ENCODE data around the gene PGM3. TPM values are rescaled to one million over a fixed set of nuclear protein-coding genes. Genes with fewer than 3 reads are reported as not detected.

Gene PGM3
- total RNA-seq, 4 donors from 2014 or later: 7.9 to 291 (median 21.1) TPM

- Histone ChIP-seq H3K27me3 (no peaks in the 10 kb centered on the region), H3K36me3 (no peaks in the 10 kb centered on the region), H3K4me3 (no peak overlapping the region), H3K27ac (no peak overlapping the region), H3K4me1 (peaks cover 2 to 7% (median 5%) of the 10 kb centered on the region in 4 donors), H3K9me3 (no peaks in the 10 kb centered on the region)
- intact Hi-C loops (cut with DNase I; ENCODE audit: low total_unique reads): loop anchor here (10.0 kb wide), 1 partner anchor 135 kb away; the partner anchor contains the start of genes DOP1A and UBE3D
- no peak for DNase-seq
- in situ Hi-C loops (cut with MboI; ENCODE audit: low pct_ligation_motif_present in 1 of 4, low pct_unique_long_range_greater_than_20kb in 1 of 4, low sequenced_read_pairs in 3 of 4): loop anchor here in 1 of 4 donors (25.0 kb wide), 1 partner anchor 962 kb away; the partner anchor contains the start of gene IBTK
- 79 to 100% methylated on average over 2 to 5 of the region's 5 CpGs for WGBS, 2 donors (ENCODE audit: low coverage in 1 of 2)
- TF ChIP-seq POLR2AphosphoS5 (IDR thresholded peaks at IDR 0.05) (no peak), CTCF (IDR thresholded peaks at IDR 0.05) (no peak), EP300 (IDR thresholded peaks at IDR 0.05; ENCODE audit: low read depth) (no peak), POLR2A (IDR thresholded peaks at IDR 0.05) (no peak)
Observed at GRCh38 chr6:83199173-83199862, 6.3 kb upstream of the PGM3 start.

GRCh38 chr6:83198486-83199172, 5.6 kb upstream of the PGM3 start:
- H3K4me1 ChIP-seq: peaks cover 5 to 12% (median 8%) of the 10 kb centered on the region in 4 donors

GRCh38 chr6:83193747-83194566, 892 bp upstream of the PGM3 start:
- 7 to 12% methylated on average over 2 to 28 of the region's 44 CpGs for whole genome bisulfite sequencing, 2 donors (ENCODE audit: low coverage in 1 of 2)
- peak; percentile 57 for DNase-seq
- Histone ChIP-seq H3K4me1 (peaks cover 5 to 28% (median 12%) of the 10 kb centered on the region in 4 donors), H3K9me3 (no peaks in the 10 kb centered on the region), H3K36me3 (no peaks in the 10 kb centered on the region), H3K4me3 (peak overlapping the region; percentile 79 to 97 (median 90)), H3K27me3 (no peaks in the 10 kb centered on the region), H3K27ac (peak overlapping the region; percentile 85 to 87 (median 86))
- TF ChIP-seq POLR2AphosphoS5 (IDR thresholded peaks at IDR 0.05) (no peak), CTCF (IDR thresholded peaks at IDR 0.05) (no peak), POLR2A (IDR thresholded peaks at IDR 0.05) (no peak), EP300 (IDR thresholded peaks at IDR 0.05; ENCODE audit: low read depth) (no peak)
- intact Hi-C loops (cut with DNase I; ENCODE audit: low total_unique reads): loop anchor here (10.0 kb wide), 1 partner anchor 129 kb away; the partner anchor contains the start of genes DOP1A and UBE3D
- in situ Hi-C loops (cut with MboI; ENCODE audit: low pct_ligation_motif_present in 1 of 4, low pct_unique_long_range_greater_than_20kb in 1 of 4, low sequenced_read_pairs in 3 of 4): loop anchor here in 1 of 4 donors (25.0 kb wide), 1 partner anchor 957 kb away; the partner anchor contains the start of gene IBTK

More at GRCh38 chr6:83198486-83199172, 5.6 kb upstream of the PGM3 start:
- TF ChIP-seq EP300 (IDR thresholded peaks at IDR 0.05; ENCODE audit: low read depth) (no peak), POLR2A (IDR thresholded peaks at IDR 0.05) (no peak), CTCF (IDR thresholded peaks at IDR 0.05) (no peak), POLR2AphosphoS5 (IDR thresholded peaks at IDR 0.05) (no peak)
- WGBS, 2 donors (ENCODE audit: low coverage in 1 of 2): 80 to 94% methylated on average over 3 to 4 of the region's 4 CpGs
- H3K9me3 ChIP-seq: no peaks in the 10 kb centered on the region
- no peak overlapping the region for H3K4me3 ChIP-seq
- no peaks in the 10 kb centered on the region for H3K36me3 ChIP-seq
- in situ Hi-C loops (cut with MboI; ENCODE audit: low pct_ligation_motif_present in 1 of 4, low pct_unique_long_range_greater_than_20kb in 1 of 4, low sequenced_read_pairs in 3 of 4) (loop anchor here in 1 of 4 donors (25.0 kb wide), 1 partner anchor 961 kb away; the partner anchor contains the start of gene IBTK), intact Hi-C loops (cut with DNase I; ENCODE audit: low total_unique reads) (loop anchor here (10.0 kb wide), 1 partner anchor 134 kb away; the partner anchor contains the start of genes DOP1A and UBE3D)
- DNase-seq: no peak
- H3K27me3 ChIP-seq: no peaks in the 10 kb centered on the region
- H3K27ac ChIP-seq: no peak overlapping the region
